ENCODE results near the gene AP1AR. TPM values are rescaled to one million over a fixed set of nuclear protein-coding genes. Genes with fewer than 3 reads are reported as not detected.

Gene AP1AR
- polyA plus RNA-seq, 2 of the 4 experiments (the other 2 are of a cell fraction): 16.0 to 34.6 TPM

GRCh38 chr4:112184438-112184837, 47.1 kb upstream of the AP1AR start:
- H3K27ac ChIP-seq: no peak overlapping the region
- H3K4me2 ChIP-seq: no peak overlapping the region
- POLR2A ChIA-PET: no interaction called here
- no peaks in the 10 kb centered on the region for H3K4me1 ChIP-seq
- no peak for TF ChIP-seq ZC3H11A (IDR thresholded peaks at IDR 0.05)
- no peak for TF ChIP-seq BHLHE40 (IDR thresholded peaks at IDR 0.05; ENCODE audit: low read depth, low read length)
- TF ChIP-seq CBX2 (IDR thresholded peaks at IDR 0.05; ENCODE audit: borderline replicate concordance, low read depth): no peak
- no peak for TF ChIP-seq PBX3 (IDR thresholded peaks at IDR 0.05)
- no peak for TF ChIP-seq CHD4 (IDR thresholded peaks at IDR 0.05; ENCODE audit: borderline replicate concordance)
- no peak for TF ChIP-seq NFE2L2 (conservative IDR thresholded peaks at IDR 0.05; ENCODE audit: low read length)
- TF ChIP-seq ZSCAN20 (CRISPR knock-in tag; IDR thresholded peaks at IDR 0.05): no peak
- FAIRE-seq (no peak), ATAC-seq (no peak), DNase-seq (ENCODE audit: low read depth in 1 of 2, low spot score in 1 of 2) (no peak)
- WGBS (ENCODE audit: missing lambda C conversion rate): 84% methylated on average over 1 of the region's 1 CpG
- H3K4me3 ChIP-seq: no peak overlapping the region
- CTCF ChIA-PET: interaction anchor here (1.8 kb wide), 1 partner anchor 85 kb away, joined by 4 read pairs; no protein-coding TSS in a partner anchor
- H3K9me3 ChIP-seq: no peaks in the 10 kb centered on the region

- 95% methylated on average over 2 of the region's 2 CpGs for WGBS (ENCODE audit: missing lambda C conversion rate)
- Histone ChIP-seq H3K27ac (no peak overlapping the region), H3K4me1 (no peaks in the 10 kb centered on the region), H3K9me3 (no peaks in the 10 kb centered on the region), H3K4me2 (no peak overlapping the region), H3K4me3 (no peak overlapping the region)
- TF ChIP-seq NFE2L2 (conservative IDR thresholded peaks at IDR 0.05; ENCODE audit: low read length) (no peak), CTCF (IDR thresholded peaks at IDR 0.05) (no peak), TFCP2L1 (CRISPR knock-in tag; IDR thresholded peaks at IDR 0.05) (no peak), ZC3H11A (IDR thresholded peaks at IDR 0.05) (no peak), POLR2AphosphoS2 (conservative IDR thresholded peaks at IDR 0.05; ENCODE audit: low read length) (no peak), KDM1A (IDR thresholded peaks at IDR 0.05; ENCODE audit: low read depth) (no peak), BHLHE40 (IDR thresholded peaks at IDR 0.05; ENCODE audit: low read depth, low read length) (no peak), RFX5 (IDR thresholded peaks at IDR 0.05) (no peak), ESRRA (IDR thresholded peaks at IDR 0.05; ENCODE audit: borderline replicate concordance, low read length) (no peak), HOXB13 (CRISPR knock-in tag; IDR thresholded peaks at IDR 0.05; ENCODE audit: low read depth) (no peak), PHF8 (IDR thresholded peaks at IDR 0.05; ENCODE audit: borderline replicate concordance, low read depth) (no peak), RCOR1 (IDR thresholded peaks at IDR 0.05; ENCODE audit: low read depth, low read length) (no peak), USF2 (IDR thresholded peaks at IDR 0.05) (no peak), HMGXB4 (CRISPR knock-in tag; IDR thresholded peaks at IDR 0.05; ENCODE audit: borderline replicate concordance) (no peak), JUNB (IDR thresholded peaks at IDR 0.05) (no peak), HDAC2 (IDR thresholded peaks at IDR 0.05) (no peak), HOXB5 (CRISPR knock-in tag; IDR thresholded peaks at IDR 0.05) (no peak), ELK1 (IDR thresholded peaks at IDR 0.05; ENCODE audit: low read depth, low read length) (no peak), TP53 (CRISPR knock-in tag; IDR thresholded peaks at IDR 0.05) (no peak)
- ATAC-seq (no peak), FAIRE-seq (no peak), DNase-seq (ENCODE audit: low read depth in 1 of 2, low spot score in 1 of 2) (no peak)
- ChIA-PET CTCF (interaction anchor here (1.8 kb wide), 1 partner anchor 86 kb away, joined by 4 read pairs; no protein-coding TSS in a partner anchor), POLR2A (no interaction called here)
Measured at GRCh38 chr4:112185334-112185733, 46.3 kb upstream of the AP1AR start.
